Thyroid gland (tissue), 4 donors: ENCODE measurements around the gene TMEM207.

Source experiments
- POLR2A ChIP-seq, 2 donors: fragments of 450-650 bp; IDR thresholded peaks; one replicate each; pipeline ENCODE4 v1.6.1; 2017; ENCODE audit warnings: antibody characterized with exemption in 2 of 2, mild to moderate bottlenecking in 2 of 2, moderate library complexity in 1 of 2
- TF ChIP-seq, protein P1 (sequence below), 6 experiments: fragments of 200-600 bp in 3 of 6; fragments of 450-650 bp in 3 of 6; sonication (generic) in 3 of 6; IDR thresholded peaks; one replicate each; pipeline ENCODE4 v1.5.1; 2016 to 2019; ENCODE audit warnings: antibody characterized with exemption in 6 of 6, mild to moderate bottlenecking in 2 of 6, inconsistent platforms in 1 of 6, moderate library complexity in 1 of 6

DNA sequence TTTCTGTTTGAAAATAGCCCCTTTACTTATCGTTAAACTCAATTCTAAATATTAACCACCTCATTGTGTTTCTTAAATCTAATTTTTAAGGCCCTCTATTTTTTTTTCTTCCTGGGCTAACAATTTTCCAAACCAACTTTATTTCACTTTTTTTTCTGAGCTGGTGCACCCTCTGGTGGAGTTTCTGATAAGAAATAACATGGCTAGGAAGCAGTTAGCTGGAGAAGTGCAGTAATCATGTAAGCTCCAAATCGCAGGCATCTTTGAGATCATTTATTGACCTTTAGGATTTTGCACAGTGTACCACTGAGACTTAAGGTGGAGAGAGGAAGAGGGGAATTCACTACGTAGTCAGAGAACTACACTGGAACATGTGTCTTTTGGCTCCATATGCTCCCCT is 6.4 kb downstream of the TMEM207 start:
- TF ChIP-seq, protein P1, sequence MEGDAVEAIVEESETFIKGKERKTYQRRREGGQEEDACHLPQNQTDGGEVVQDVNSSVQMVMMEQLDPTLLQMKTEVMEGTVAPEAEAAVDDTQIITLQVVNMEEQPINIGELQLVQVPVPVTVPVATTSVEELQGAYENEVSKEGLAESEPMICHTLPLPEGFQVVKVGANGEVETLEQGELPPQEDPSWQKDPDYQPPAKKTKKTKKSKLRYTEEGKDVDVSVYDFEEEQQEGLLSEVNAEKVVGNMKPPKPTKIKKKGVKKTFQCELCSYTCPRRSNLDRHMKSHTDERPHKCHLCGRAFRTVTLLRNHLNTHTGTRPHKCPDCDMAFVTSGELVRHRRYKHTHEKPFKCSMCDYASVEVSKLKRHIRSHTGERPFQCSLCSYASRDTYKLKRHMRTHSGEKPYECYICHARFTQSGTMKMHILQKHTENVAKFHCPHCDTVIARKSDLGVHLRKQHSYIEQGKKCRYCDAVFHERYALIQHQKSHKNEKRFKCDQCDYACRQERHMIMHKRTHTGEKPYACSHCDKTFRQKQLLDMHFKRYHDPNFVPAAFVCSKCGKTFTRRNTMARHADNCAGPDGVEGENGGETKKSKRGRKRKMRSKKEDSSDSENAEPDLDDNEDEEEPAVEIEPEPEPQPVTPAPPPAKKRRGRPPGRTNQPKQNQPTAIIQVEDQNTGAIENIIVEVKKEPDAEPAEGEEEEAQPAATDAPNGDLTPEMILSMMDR (IDR thresholded peaks at IDR 0.05), result peak in 3 of 6 experiments; percentile 25 to 42 (median 41)
- no peak for TF ChIP-seq POLR2A (IDR thresholded peaks at IDR 0.05)
